GM19324 (cell line): Measurements from ENCODE around the gene MYO1A.
"Not testable (repeated sequence)": the region's sequence is repeated elsewhere in the genome, so short reads cannot be mapped to it uniquely, and the experiment has no call there.

ENCODE experiments used
- ATAC-seq: cut with Tn5 transposase; IDR thresholded peaks from one replicate; pipeline ENCODE4 v1.9.1; 2021; ENCODE audit warnings: mild to moderate bottlenecking, moderate library complexity; ENCODE audit not compliant: unreplicated experiment, low FRiP score

Gene MYO1A

GRCh38 chr12:57048423-57049118 lies 1.4 kb downstream of the MYO1A start:
- no peak for ATAC-seq

- no peak for ATAC-seq
Observed at GRCh38 chr12:57047981-57048380, 1.9 kb downstream of the MYO1A start.

GRCh38 chr12:57046947-57047890 lies 2.7 kb downstream of the MYO1A start:
- ATAC-seq: no peak

- ATAC-seq: no peak
Observed at GRCh38 chr12:57046086-57046791, 3.7 kb downstream of the MYO1A start.

- no peak for ATAC-seq
Observed at GRCh38 chr12:57044889-57045288, 5.0 kb downstream of the MYO1A start.

GRCh38 chr12:57044468-57044867 lies 5.5 kb downstream of the MYO1A start:
- no peak for ATAC-seq

- no peak for ATAC-seq
Observed at GRCh38 chr12:57042695-57043094, 7.2 kb downstream of the MYO1A start.

- no peak for ATAC-seq
Observed at GRCh38 chr12:57040750-57041149, 9.2 kb downstream of the MYO1A start.

GRCh38 chr12:57040211-57040610 lies 9.7 kb downstream of the MYO1A start:
- ATAC-seq: no peak

- no peak for ATAC-seq
Observed at GRCh38 chr12:57039016-57039798, 10.7 kb downstream of the MYO1A start.

- no peak for ATAC-seq
Observed at GRCh38 chr12:57037264-57037663, 12.7 kb downstream of the MYO1A start.

- ATAC-seq: no peak
Observed at GRCh38 chr12:57033431-57033830, 16.5 kb downstream of the MYO1A start.

GRCh38 chr12:57031789-57032188 lies 18.1 kb downstream of the MYO1A start:
- ATAC-seq: no peak

GRCh38 chr12:57031138-57031725 lies 18.7 kb downstream of the MYO1A start:
- ATAC-seq: no peak

- no peak for ATAC-seq
Observed at GRCh38 chr12:57029457-57029856, 20.5 kb downstream of the MYO1A start.

- no peak for ATAC-seq
Observed at GRCh38 chr12:57027805-57028153, 22.1 kb downstream of the MYO1A start.

GRCh38 chr12:57027011-57027804 lies 22.7 kb downstream of the MYO1A start:
- ATAC-seq: no peak

- ATAC-seq: no peak
Observed at GRCh38 chr12:57025196-57025595, 24.7 kb downstream of the MYO1A start.

- not testable (repeated sequence) for ATAC-seq
Observed at GRCh38 chr12:57022324-57022723, 27.6 kb downstream of the MYO1A start.
